Neutrophil (primary cell): ENCODE measurements around the gene PALLD.

Experiments
- H3K27ac ChIP-seq: fragments of 200-600 bp; sonication (generic); 2 replicates; pipeline ENCODE4 v1.5.1; 2016; ENCODE audit warnings: mild to moderate bottlenecking, moderate library complexity
- H3K27me3 ChIP-seq: fragments of 200-600 bp; sonication (generic); 2 replicates; pipeline ENCODE4 v1.6.0; 2016; ENCODE audit warnings: mild to moderate bottlenecking
- H3K36me3 ChIP-seq: fragments of 200-600 bp; sonication (generic); 2 replicates; pipeline ENCODE4 v1.5.1; 2017
- H3K4me1 ChIP-seq, 2 experiments: fragments of 200-600 bp in 1 of 2; sonication (generic) in 1 of 2; 1 replicate in 1 of 2; 2 replicates in 1 of 2; pipeline versions ENCODE4 v1.5.1 to v1.6.1; 2013 to 2016; ENCODE audit warnings: low read depth in 1 of 2, low read length in 1 of 2, mild to moderate bottlenecking in 1 of 2, moderate library complexity in 1 of 2; ENCODE audit not compliant: control insufficient read depth in 1 of 2, insufficient read depth in 1 of 2
- H3K4me3 ChIP-seq, 2 experiments: fragments of 200-600 bp in 1 of 2; sonication (generic) in 1 of 2; 1 replicate in 1 of 2; 2 replicates in 1 of 2; pipeline ENCODE4 v1.5.1; 2013 to 2016; ENCODE audit warnings: low read depth in 1 of 2, low read length in 1 of 2, mild to moderate bottlenecking in 1 of 2, moderate library complexity in 1 of 2
- H3K9me3 ChIP-seq: fragments of 200-600 bp; sonication (generic); 2 replicates; pipeline ENCODE4 v1.5.1; 2016
- CTCF ChIP-seq: fragments of 200-600 bp; sonication (generic); IDR thresholded peaks from 2 replicates; pipeline ENCODE4 v1.5.1; 2016; ENCODE audit warnings: antibody characterized with exemption

PALLD gene

GRCh38 chr4:168498251-168498650 is 1.4 kb downstream of the PALLD start:
- TF ChIP-seq CTCF, result no peak
- Histone ChIP-seq H3K27me3 (no peaks in the 10 kb centered on the region), H3K27ac (no peak overlapping the region), H3K36me3 (no peaks in the 10 kb centered on the region), H3K9me3 (no peaks in the 10 kb centered on the region), H3K4me1 (peaks cover 11 to 13% of the 10 kb centered on the region in 2 experiments), H3K4me3 (no peak overlapping the region)

- Histone ChIP-seq H3K4me1 (peaks cover 21 to 23% of the 10 kb centered on the region in 2 experiments), H3K27ac (no peak overlapping the region), H3K27me3 (no peaks in the 10 kb centered on the region), H3K4me3 (no peak overlapping the region), H3K9me3 (no peaks in the 10 kb centered on the region), H3K36me3 (no peaks in the 10 kb centered on the region)
- no peak for TF ChIP-seq CTCF
Observed at GRCh38 chr4:168499241-168499640, 2.4 kb downstream of the PALLD start.

- H3K4me3 ChIP-seq, result no peak overlapping the region
- TF ChIP-seq CTCF, result no peak
- H3K36me3 ChIP-seq, result no peaks in the 10 kb centered on the region
- no peaks in the 10 kb centered on the region for H3K27me3 ChIP-seq
- no peaks in the 10 kb centered on the region for H3K9me3 ChIP-seq
- H3K27ac ChIP-seq, result no peak overlapping the region
- peaks cover 42 to 45% of the 10 kb centered on the region in 2 experiments for H3K4me1 ChIP-seq
Observed at GRCh38 chr4:168501407-168501806, 4.6 kb downstream of the PALLD start.

DNA sequence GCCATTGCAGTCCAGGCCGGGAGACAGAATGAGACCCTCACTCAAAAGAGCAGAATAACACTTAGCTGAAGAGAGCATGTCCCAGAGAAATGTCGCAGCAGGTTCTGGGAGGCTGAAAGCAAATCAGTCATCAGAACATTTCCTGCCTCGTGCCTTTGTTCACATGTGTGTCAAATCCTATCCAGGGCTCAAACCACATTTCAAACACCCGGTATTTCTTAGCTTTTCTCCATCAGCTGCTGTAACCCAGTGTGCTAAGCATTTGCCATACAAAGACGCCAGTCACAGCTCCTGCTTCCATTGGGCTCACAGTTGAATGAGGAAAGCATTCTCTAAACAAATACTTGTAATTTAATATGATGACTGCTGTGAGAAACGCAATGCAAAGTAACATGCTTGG is 6.0 kb downstream of the PALLD start:
- Histone ChIP-seq H3K27me3 (no peaks in the 10 kb centered on the region), H3K36me3 (no peaks in the 10 kb centered on the region), H3K9me3 (no peaks in the 10 kb centered on the region), H3K27ac (peak overlapping the region; percentile 96), H3K4me1 (peaks cover 57% of the 10 kb centered on the region in 2 experiments), H3K4me3 (no peak overlapping the region)
- no peak for TF ChIP-seq CTCF

DNA sequence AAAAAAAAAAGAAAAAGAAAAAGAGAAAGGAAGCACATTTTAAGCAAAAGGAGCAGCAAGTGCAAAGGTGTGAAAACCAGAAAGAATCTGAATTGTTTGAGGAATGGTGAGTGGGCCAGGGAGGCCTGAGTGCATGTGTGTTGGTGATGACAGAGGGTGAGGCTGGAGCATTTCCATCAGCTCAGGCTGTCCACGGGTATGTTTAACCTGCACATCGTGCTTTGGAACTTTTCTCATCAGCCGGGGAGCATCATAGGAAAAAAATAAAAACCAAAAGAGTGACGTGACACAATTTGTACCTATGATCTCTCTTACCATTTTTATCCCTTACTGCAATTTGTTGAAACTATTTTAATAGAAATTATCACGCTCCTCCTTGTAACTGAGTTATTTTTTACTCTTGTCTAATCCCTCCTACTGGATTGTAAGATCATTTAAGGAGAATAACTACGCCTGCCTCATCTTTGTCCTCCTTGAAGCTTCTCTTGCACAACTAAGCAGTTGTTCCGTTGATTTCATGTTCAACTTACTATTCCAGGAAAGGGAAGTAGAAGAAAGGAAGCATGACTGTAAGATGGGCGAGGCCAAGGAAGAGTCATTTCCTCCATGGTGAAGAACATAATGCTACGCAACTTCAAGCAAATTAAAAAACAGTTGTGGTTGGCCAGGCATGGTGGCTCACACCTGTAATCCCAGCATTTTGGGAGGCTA is 7.0 kb downstream of the PALLD start:
- Histone ChIP-seq H3K9me3 (no peaks in the 10 kb centered on the region), H3K4me1 (peaks cover 57 to 66% of the 10 kb centered on the region in 2 experiments), H3K27ac (peak overlapping the region; percentile 96), H3K36me3 (no peaks in the 10 kb centered on the region), H3K4me3 (peak overlapping the region in 1 of 2 experiments; percentile 39), H3K27me3 (no peaks in the 10 kb centered on the region)
- TF ChIP-seq CTCF, result no peak
